ENCODE measurements around the gene ZNF585A. TPM values are rescaled to one million over a fixed set of nuclear protein-coding genes. Genes with fewer than 3 reads are reported as not detected.
A peak's percentile ranks its signal among the peaks of the same experiment; 100 is the strongest.
"Not testable (repeated sequence)": the region's sequence is repeated elsewhere in the genome, so short reads cannot be mapped to it uniquely, and the experiment has no call there.

The ZNF585A gene
- polyA plus RNA-seq (ENCODE audit: insufficient read length in 4 of 4): 10 to 100 TPM; 15.4 to 19.1 (median 17.2) TPM

GRCh38 chr19:37172368-37173366 is at the start of gene ZNF585A:
Gene ZNF585A (minus strand): TSS chr19:37172695. CDS start chr19:37169910, 2,785 bp downstream.
- peak; percentile 87 to 96 (median 90) for DNase-seq (ENCODE audit: low read depth in 4 of 4, low spot score in 2 of 4)

DNA sequence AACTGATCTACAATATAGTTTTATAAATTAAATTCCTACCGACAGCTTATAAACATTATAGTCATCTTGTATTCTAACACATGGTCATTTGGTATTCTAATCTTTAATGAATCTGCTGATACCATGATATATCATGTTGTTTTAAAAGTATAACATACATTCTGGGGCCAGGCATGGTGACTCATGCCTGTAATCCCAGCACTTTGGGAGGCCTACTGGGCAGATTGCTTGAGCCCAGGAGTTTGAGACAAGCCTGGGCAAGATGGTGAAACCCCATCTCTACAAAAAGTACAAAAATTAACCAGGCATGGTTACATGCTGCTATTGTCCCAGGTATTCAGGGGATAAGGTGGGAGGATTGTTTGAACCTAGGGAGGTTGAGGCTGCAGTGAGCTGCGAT is 48.6 kb upstream of the ZNF585A start:
- no peak for DNase-seq (ENCODE audit: low read depth in 4 of 4, low spot score in 2 of 4)

GRCh38 chr19:37220383-37220782 is 47.9 kb upstream of the ZNF585A start:
- DNase-seq (ENCODE audit: low read depth in 4 of 4, low spot score in 2 of 4): no peak

GRCh38 chr19:37218592-37218935 is 46.1 kb upstream of the ZNF585A start:
- peak in 1 of 4 donors; percentile 8 for DNase-seq (ENCODE audit: low read depth in 4 of 4, low spot score in 2 of 4)

DNA sequence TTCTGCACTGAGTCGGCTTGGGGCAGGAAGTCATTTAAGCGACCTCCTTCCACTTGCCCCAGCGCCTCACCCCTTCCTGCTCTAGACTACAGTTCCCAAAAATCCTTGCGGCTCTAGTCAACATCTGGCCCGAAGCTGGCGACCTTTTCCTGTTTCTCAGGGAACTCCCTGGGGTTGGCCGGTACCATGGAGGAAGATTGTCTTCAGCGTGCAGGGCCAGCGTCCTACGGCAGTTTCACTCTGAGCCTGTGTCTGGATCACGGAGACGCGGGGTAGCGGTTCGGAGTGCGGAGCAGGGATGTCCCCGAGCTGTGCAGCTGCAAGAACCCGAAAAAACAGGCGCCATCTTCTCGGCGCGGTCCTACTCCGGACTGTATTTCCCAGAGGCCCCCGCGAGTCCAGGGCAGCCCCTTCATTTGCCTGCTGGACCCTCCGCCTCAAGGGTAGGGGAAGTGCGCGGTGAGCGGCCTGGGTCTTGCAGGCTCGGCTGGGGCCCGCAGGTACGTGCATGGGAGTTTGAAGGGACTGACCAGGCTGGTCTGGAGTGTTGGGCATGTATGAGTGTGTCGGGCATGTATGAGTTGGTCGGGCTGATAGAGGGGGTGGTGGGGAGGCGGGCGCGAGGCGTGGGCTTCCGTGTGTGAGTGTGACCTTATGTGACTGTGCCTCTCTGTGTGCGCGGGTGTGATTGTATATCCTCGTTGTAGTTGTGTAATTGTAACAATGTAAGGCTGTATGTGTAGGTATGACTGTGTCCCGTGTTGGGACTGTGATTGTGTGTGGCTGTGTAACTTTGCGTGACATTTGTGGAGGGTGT is 45.5 kb upstream of the ZNF585A start, which contains the start of gene ZNF383:
Gene ZNF383 (plus strand): TSS at position 440 of the 817 bp plus-strand sequence. CDS start 12,240 bp downstream, outside the sequence.
- DNase-seq (ENCODE audit: low read depth in 4 of 4, low spot score in 2 of 4): peak; percentile 86 to 97 (median 94)

DNA sequence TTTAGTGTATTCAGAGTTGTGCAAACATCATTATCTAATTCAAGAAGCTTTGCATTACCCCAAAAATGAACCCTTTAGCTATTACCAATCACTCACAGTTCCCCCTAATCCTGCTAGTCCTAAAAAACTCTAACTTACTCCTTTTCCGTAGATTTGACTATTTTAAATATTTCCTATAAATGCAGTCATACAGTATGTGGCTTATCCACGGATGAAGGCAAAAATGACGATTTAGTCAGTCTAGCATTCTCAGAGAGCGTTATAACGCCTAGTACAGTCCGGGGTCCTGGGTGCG is 44.9 kb upstream of the ZNF585A start:
- DNase-seq (ENCODE audit: low read depth in 4 of 4, low spot score in 2 of 4): no peak

DNA sequence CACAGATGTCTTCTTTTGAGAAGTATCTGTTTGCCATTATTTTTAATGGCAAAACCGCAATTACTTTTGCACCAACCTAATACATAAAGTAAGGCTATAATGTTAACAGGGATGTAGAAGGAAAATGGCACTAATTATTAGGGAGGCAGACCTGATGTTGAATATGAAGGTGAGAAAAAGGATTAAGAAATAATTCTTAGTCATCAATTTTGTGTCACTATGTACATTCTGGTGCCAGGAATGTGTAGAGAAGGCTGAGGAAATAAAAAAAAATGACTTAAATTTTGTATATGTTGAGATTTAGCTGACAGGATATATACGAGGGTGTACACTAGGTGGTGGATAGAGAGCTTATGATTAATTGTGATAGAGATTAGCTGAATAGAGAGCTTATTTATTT is 25.3 kb upstream of the ZNF585A start:
- DNase-seq (ENCODE audit: low read depth in 4 of 4, low spot score in 2 of 4): no peak

- not testable (repeated sequence) for DNase-seq (ENCODE audit: low read depth in 4 of 4, low spot score in 2 of 4)
These were observed 24.6 kb upstream of the ZNF585A start for GRCh38 chr19:37197115-37197514.

- not testable (repeated sequence) for DNase-seq (ENCODE audit: low read depth in 4 of 4, low spot score in 2 of 4)
These were observed 22.8 kb upstream of the ZNF585A start for GRCh38 chr19:37195248-37195647.

GRCh38 chr19:37186071-37186470 is 13.6 kb upstream of the ZNF585A start:
- DNase-seq (ENCODE audit: low read depth in 4 of 4, low spot score in 2 of 4): not testable (repeated sequence)

GRCh38 chr19:37165635-37166034 is 6.9 kb downstream of the ZNF585A start:
- DNase-seq (ENCODE audit: low read depth in 4 of 4, low spot score in 2 of 4): no peak

DNA sequence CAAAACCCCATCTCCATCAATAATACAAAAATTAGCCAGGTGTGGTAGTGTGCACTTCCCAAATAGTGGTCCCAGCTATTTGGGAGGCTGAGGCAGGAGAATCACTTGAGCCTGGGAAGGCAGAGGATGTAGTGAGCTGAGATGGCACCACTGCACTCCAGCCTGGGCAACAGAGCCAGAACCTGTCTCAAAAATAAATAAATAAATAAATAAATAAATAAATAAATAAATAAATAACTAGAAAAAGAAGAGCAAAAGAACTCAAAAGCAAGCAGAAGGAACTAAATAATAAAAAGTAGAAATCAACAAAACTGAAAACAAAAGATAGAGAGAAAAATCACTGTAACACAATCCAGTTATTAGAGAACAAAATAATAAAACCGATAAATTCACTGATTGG is 12.3 kb downstream of the ZNF585A start:
- DNase-seq (ENCODE audit: low read depth in 4 of 4, low spot score in 2 of 4): no peak

DNA sequence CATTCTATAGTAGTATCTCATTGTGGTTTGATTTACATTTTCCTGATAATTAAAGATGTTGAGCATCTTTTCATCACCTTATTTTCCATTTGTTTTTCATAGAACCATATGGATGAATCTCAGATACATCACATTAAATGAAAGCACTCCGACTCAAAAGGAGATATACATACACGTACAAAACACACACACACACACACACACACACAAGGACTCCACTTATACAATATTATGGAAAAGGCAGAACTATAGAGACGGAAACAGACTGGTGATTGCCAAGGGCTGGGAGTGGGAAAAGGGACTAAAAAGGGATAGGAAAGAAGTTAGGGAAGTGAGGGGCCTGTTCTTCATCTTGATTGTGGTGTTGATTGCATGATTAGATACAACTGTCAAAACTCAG is 24.3 kb downstream of the ZNF585A start:
- no peak for DNase-seq (ENCODE audit: low read depth in 4 of 4, low spot score in 2 of 4)

DNA sequence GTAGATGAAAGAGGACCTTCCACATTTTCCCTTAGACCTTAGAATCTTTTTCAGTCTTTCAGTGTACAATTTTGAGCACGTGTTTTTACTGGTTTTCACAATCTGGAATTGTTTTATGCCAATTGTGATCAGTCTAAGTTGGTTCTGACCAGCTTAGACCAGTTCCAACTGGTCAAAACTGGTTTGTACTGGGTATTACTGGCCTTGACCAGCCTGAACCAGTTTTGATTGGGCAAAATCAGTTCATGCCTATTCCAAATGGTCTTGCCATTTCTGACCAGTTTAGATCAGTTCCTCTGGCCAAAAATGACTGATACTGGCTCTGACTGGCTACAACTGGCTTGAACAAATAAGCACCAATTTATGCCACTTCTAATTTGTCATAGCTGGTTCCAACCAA is 36.4 kb downstream of the ZNF585A start:
- DNase-seq (ENCODE audit: low read depth in 4 of 4, low spot score in 2 of 4): no peak

DNA sequence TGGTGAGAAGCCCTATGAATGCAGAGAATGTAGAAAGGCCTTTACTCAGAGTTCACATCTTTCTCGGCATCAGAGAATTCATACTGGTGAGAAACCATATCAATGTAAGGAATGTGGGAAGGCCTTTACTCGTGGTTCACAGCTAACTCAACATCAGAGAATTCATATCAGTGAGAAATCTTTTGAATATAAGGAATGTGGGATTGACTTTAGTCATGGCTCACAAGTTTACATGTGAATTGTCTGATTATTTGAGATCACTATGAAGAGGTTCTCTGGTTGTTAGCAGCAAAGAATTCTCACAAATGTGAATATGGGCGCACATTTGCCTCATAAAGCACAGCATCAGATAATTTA is 43.7 kb downstream of the ZNF585A start:
- DNase-seq (ENCODE audit: low read depth in 4 of 4, low spot score in 2 of 4): no peak

GRCh38 chr19:37127999-37128820 is 44.3 kb downstream of the ZNF585A start:
- DNase-seq (ENCODE audit: low read depth in 4 of 4, low spot score in 2 of 4): no peak

DNA sequence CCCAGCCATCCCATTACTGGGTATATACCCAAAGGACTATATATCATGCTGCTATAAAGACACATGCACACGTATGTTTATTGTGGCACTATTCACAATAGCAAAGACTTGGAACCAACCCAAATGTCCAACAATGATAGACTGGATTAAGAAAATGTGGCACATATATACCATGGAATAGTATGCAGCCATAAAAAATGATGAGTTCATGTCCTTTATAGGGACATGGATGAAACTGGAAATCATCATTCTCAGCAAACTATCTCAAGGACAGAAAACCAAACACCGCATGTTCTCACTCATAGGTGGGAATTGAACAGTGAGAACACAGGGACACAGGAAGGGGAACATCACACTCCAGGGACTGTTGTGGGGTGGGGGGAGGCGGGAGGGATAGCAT is 50.4 kb downstream of the ZNF585A start:
- DNase-seq (ENCODE audit: low read depth in 4 of 4, low spot score in 2 of 4): not testable (repeated sequence)

DNA sequence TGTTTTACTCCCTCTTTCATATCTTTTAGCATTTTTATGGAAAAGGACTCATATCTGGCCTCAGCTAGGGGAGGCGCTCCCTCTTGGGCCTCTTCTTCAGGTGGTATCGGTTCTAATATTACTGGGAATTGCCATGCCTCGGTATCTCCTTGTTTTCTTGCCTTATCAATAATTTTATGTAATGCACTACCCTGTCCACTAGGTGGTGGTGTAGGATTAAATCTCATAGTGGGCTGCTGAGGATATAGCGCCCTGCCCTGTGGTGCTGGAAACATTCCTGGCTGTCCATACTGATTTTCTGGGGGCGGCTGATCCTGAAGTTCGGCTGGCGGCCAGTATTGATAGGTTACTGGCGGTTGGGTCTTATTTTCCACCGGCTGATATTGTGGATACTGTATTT is 58.5 kb downstream of the ZNF585A start:
- no peak for DNase-seq (ENCODE audit: low read depth in 4 of 4, low spot score in 2 of 4)

DNA sequence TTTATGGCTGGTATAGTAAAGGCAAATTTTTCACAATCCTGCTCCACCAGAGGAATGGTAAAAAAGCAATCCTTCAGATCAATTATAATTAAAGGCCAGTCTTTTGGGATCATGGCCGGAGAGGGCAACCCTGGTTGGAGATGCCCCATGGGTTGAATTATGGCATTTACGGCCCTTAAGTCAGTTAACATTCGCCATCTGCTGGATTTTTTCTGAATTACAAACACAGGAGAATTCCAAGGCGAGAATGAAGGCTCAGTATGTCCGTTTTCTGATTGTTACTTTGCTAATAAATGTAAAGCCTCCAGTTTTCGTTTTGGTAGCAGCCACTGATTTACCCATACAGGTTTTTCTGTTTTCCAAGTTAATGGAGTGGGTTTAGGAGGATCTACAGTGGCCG is 60.7 kb downstream of the ZNF585A start:
- DNase-seq (ENCODE audit: low read depth in 4 of 4, low spot score in 2 of 4): not testable (repeated sequence)

- DNase-seq (ENCODE audit: low read depth in 4 of 4, low spot score in 2 of 4): not testable (repeated sequence)
These were observed 68.4 kb downstream of the ZNF585A start for GRCh38 chr19:37104135-37104534.

- no peak for DNase-seq (ENCODE audit: low read depth in 4 of 4, low spot score in 2 of 4)
These were observed 73.9 kb downstream of the ZNF585A start for GRCh38 chr19:37098570-37098969.
